Endodermal cell (in vitro differentiated cells): ENCODE measurements around the gene SDCCAG8. TPM values are rescaled to one million over a fixed set of nuclear protein-coding genes. Genes with fewer than 3 reads are reported as not detected.

ENCODE experiments used
- DNase-seq: peaks from one replicate; pipeline ENCODE4 v3.0.0-alpha.2; 2017
- H3K27ac ChIP-seq: 2 replicates; pipeline ENCODE4 v1.5.1; 2013; ENCODE audit warnings: mild to moderate bottlenecking, low read depth, low read length, moderate library complexity
- H3K27me3 ChIP-seq: 2 replicates; pipeline ENCODE4 v1.6.1; 2013; ENCODE audit warnings: mild to moderate bottlenecking, low read length, moderate library complexity; ENCODE audit not compliant: insufficient read depth, control insufficient read depth, poor library complexity, severe bottlenecking
- H3K36me3 ChIP-seq: 2 replicates; pipeline ENCODE4 v1.7.0; 2013; ENCODE audit warnings: mild to moderate bottlenecking, low read length, moderate library complexity; ENCODE audit not compliant: control insufficient read depth, insufficient read depth
- H3K4me1 ChIP-seq: one replicate; pipeline ENCODE4 v1.7.0; 2013; ENCODE audit warnings: low read length; ENCODE audit not compliant: control insufficient read depth, insufficient read depth
- H3K4me3 ChIP-seq: 2 replicates; pipeline ENCODE4 v1.5.1; 2013; ENCODE audit warnings: mild to moderate bottlenecking, low read length, moderate library complexity
- H3K9ac ChIP-seq: 2 replicates; pipeline ENCODE4 v1.6.1; 2013; ENCODE audit warnings: mild to moderate bottlenecking, low read length, moderate library complexity; ENCODE audit not compliant: poor library complexity, severe bottlenecking; ENCODE audit errors: extremely low read depth
- H3K9me3 ChIP-seq: 2 replicates; pipeline ENCODE4 v1.6.1; 2013; ENCODE audit warnings: mild to moderate bottlenecking, low read length, moderate library complexity; ENCODE audit not compliant: control insufficient read depth
- H3K27ac Mint-ChIP-seq: 2 replicates; pipeline ENCODE4 v1.8.0; 2020; ENCODE audit warnings: mixed read lengths
- H3K27me3 Mint-ChIP-seq: 2 replicates; pipeline ENCODE4 v1.8.0; 2021; ENCODE audit warnings: mild to moderate bottlenecking, mixed read lengths; ENCODE audit not compliant: insufficient read depth
- H3K36me3 Mint-ChIP-seq: 2 replicates; pipeline ENCODE4 v1.8.0; 2020; ENCODE audit warnings: low read depth, mixed read lengths
- H3K4me1 Mint-ChIP-seq: 2 replicates; pipeline ENCODE4 v1.8.0; 2020; ENCODE audit warnings: mixed read lengths
- H3K4me3 Mint-ChIP-seq: 2 replicates; pipeline ENCODE4 v1.8.0; 2020; ENCODE audit warnings: mild to moderate bottlenecking, moderate library complexity, mixed read lengths
- H3K9me3 Mint-ChIP-seq: 2 replicates; pipeline ENCODE4 v1.8.0; 2020; ENCODE audit warnings: mild to moderate bottlenecking, mixed read lengths
- CTCF ChIP-seq: fragments of 200-600 bp; sonication (generic); conservative IDR thresholded peaks from 2 replicates; pipeline ENCODE4 v1.5.0; 2021; ENCODE audit warnings: antibody characterized with exemption, mild to moderate bottlenecking
- WGBS, 2 experiments: methylation state at CpG; one replicate each; pipeline versions ENCODE4 v1.1.5 to v1.1.7; 2013; ENCODE audit warnings: missing lambda C conversion rate in 2 of 2, mixed read lengths in 1 of 2; ENCODE audit not compliant: insufficient coverage in 1 of 2, insufficient read length in 1 of 2; 5-methylcytosine and 5-hydroxymethylcytosine counted together
- total RNA-seq, 2 donors: library from RNA; stranded (reverse); fragmentation: NEBNext Ultra II Directional in 1 of 2; extraction: Animal tissue kit (Norgen Biotek cat#: 25700) in 1 of 2; gene quantifications; 2 replicates in 1 of 2; 3 replicates in 1 of 2; pipeline ENCODE4 v1.2.1, GENCODE V29; 2021

Gene SDCCAG8
- total RNA-seq, 2 donors from 2014 or later: 19.8 to 27.5 TPM

GRCh38 chr1:243475966-243476365 is 220.1 kb downstream of the SDCCAG8 start:
- no peak overlapping the region for H3K9ac ChIP-seq
- Mint-ChIP-seq H3K27ac (no peak overlapping the region), H3K9me3 (peaks cover 1% of the 10 kb centered on the region), H3K4me3 (no peak overlapping the region), H3K4me1 (peaks cover 18% of the 10 kb centered on the region), H3K36me3 (no peaks in the 10 kb centered on the region), H3K27me3 (peaks cover 18% of the 10 kb centered on the region)
- H3K4me3 ChIP-seq: no peak overlapping the region
- no peaks in the 10 kb centered on the region for H3K27me3 ChIP-seq
- peaks cover 10% of the 10 kb centered on the region for H3K4me1 ChIP-seq
- DNase-seq: peak; percentile 81
- H3K36me3 ChIP-seq: no peaks in the 10 kb centered on the region
- H3K27ac ChIP-seq: peak overlapping the region; percentile 86
- TF ChIP-seq CTCF: peak; percentile 57
- WGBS, 2 experiments: 23 to 60% methylated on average over 7 of the region's 7 CpGs
- no peaks in the 10 kb centered on the region for H3K9me3 ChIP-seq

- TF ChIP-seq CTCF: no peak
- Histone ChIP-seq H3K4me3 (no peak overlapping the region), H3K4me1 (no peaks in the 10 kb centered on the region), H3K27ac (no peak overlapping the region), H3K36me3 (no peaks in the 10 kb centered on the region), H3K9ac (no peak overlapping the region), H3K9me3 (no peaks in the 10 kb centered on the region), H3K27me3 (peaks cover 13% of the 10 kb centered on the region)
- H3K9me3 Mint-ChIP-seq: peaks cover 1% of the 10 kb centered on the region
- H3K4me3 Mint-ChIP-seq: no peak overlapping the region
- peaks cover 34% of the 10 kb centered on the region for H3K27me3 Mint-ChIP-seq
- peaks cover 5% of the 10 kb centered on the region for H3K4me1 Mint-ChIP-seq
- H3K27ac Mint-ChIP-seq: no peak overlapping the region
- no peaks in the 10 kb centered on the region for H3K36me3 Mint-ChIP-seq
- 92 to 94% methylated on average over 6 to 7 of the region's 7 CpGs for WGBS, 2 experiments
- DNase-seq: peak; percentile 16
Measured at GRCh38 chr1:243477731-243478290, 222.0 kb downstream of the SDCCAG8 start.

GRCh38 chr1:243481101-243481500 is 225.3 kb downstream of the SDCCAG8 start:
- H3K27ac ChIP-seq: no peak overlapping the region
- H3K9me3 ChIP-seq: no peaks in the 10 kb centered on the region
- H3K4me3 Mint-ChIP-seq: no peak overlapping the region
- no peaks in the 10 kb centered on the region for H3K4me1 Mint-ChIP-seq
- WGBS, 2 experiments: 93 to 94% methylated on average over 3 to 5 of the region's 5 CpGs
- peaks cover 25% of the 10 kb centered on the region for H3K27me3 Mint-ChIP-seq
- no peaks in the 10 kb centered on the region for H3K36me3 Mint-ChIP-seq
- H3K9ac ChIP-seq: no peak overlapping the region
- H3K27ac Mint-ChIP-seq: no peak overlapping the region
- H3K27me3 ChIP-seq: peaks cover 14% of the 10 kb centered on the region
- no peaks in the 10 kb centered on the region for H3K36me3 ChIP-seq
- H3K9me3 Mint-ChIP-seq: peaks cover 1% of the 10 kb centered on the region
- no peak for DNase-seq
- H3K4me3 ChIP-seq: no peak overlapping the region
- no peaks in the 10 kb centered on the region for H3K4me1 ChIP-seq
- TF ChIP-seq CTCF: no peak
